Stimulated activated CD8-positive, alpha-beta memory T cell treated with anti-CD3 and anti-CD28 coated beads, Interleukin-12 subunit alpha, Interleukin-12 subunit beta, amount 100 ng/mL, for 4 hours (primary cell): ENCODE data around the gene DUSP9.
"Not testable (repeated sequence)": the region's sequence is repeated elsewhere in the genome, so short reads cannot be mapped to it uniquely, and the experiment has no call there.

ENCODE experiments used
- DNase-seq: peaks from one replicate; pipeline ENCODE4 v3.0.0-alpha.2; 2020; ENCODE audit warnings: low read depth

The DUSP9 gene

GRCh38 chrX:153693216-153694086 lies 46.4 kb downstream of the DUSP9 start:
- no peak for DNase-seq

GRCh38 chrX:153694256-153694655 lies 47.3 kb downstream of the DUSP9 start:
- not testable (repeated sequence) for DNase-seq

GRCh38 chrX:153694687-153695270 lies 47.8 kb downstream of the DUSP9 start:
- no peak for DNase-seq

- DNase-seq = no peak
Measured at GRCh38 chrX:153696100-153696499, 49.1 kb downstream of the DUSP9 start.

GRCh38 chrX:153696538-153696937 lies 49.5 kb downstream of the DUSP9 start:
- not testable (repeated sequence) for DNase-seq

GRCh38 chrX:153696986-153697722 lies 50.2 kb downstream of the DUSP9 start:
- not testable (repeated sequence) for DNase-seq

GRCh38 chrX:153697924-153698865 lies 51.2 kb downstream of the DUSP9 start:
- no peak for DNase-seq

GRCh38 chrX:153699210-153699783 lies 52.3 kb downstream of the DUSP9 start:
- DNase-seq = not testable (repeated sequence)

- not testable (repeated sequence) for DNase-seq
Measured at GRCh38 chrX:153699784-153700371, 52.9 kb downstream of the DUSP9 start.

GRCh38 chrX:153700376-153700945 lies 53.5 kb downstream of the DUSP9 start:
- DNase-seq = no peak
